Retina (tissue), 1 donor: ENCODE data around the gene ZNF688.
"Not testable (repeated sequence)": the region's sequence is repeated elsewhere in the genome, so short reads cannot be mapped to it uniquely, and the experiment has no call there.

ENCODE experiments used
- DNase-seq: peaks from one replicate; pipeline ENCODE4 v3.0.0-alpha.2; 2016

ZNF688 gene

GRCh38 chr16:30555315-30556124, 16.0 kb downstream of the ZNF688 start:
- no peak for DNase-seq

GRCh38 chr16:30554557-30555314, 16.8 kb downstream of the ZNF688 start:
- no peak for DNase-seq

GRCh38 chr16:30553393-30553899, 18.1 kb downstream of the ZNF688 start:
- DNase-seq: no peak

GRCh38 chr16:30552956-30553355, 18.6 kb downstream of the ZNF688 start:
- no peak for DNase-seq

GRCh38 chr16:30551781-30552180, 19.7 kb downstream of the ZNF688 start:
- DNase-seq: no peak

GRCh38 chr16:30548416-30549253, 22.9 kb downstream of the ZNF688 start:
- no peak for DNase-seq

- DNase-seq: no peak
Measured at GRCh38 chr16:30546115-30546514, 25.4 kb downstream of the ZNF688 start.

- DNase-seq: no peak
Measured at GRCh38 chr16:30543067-30543466, 28.4 kb downstream of the ZNF688 start.

GRCh38 chr16:30541502-30542329, 29.8 kb downstream of the ZNF688 start:
- DNase-seq: no peak

- not testable (repeated sequence) for DNase-seq
Measured at GRCh38 chr16:30540916-30541464, 30.5 kb downstream of the ZNF688 start.

GRCh38 chr16:30539986-30540526, 31.5 kb downstream of the ZNF688 start:
- DNase-seq: not testable (repeated sequence)

- DNase-seq: no peak
Measured at GRCh38 chr16:30539000-30539964, 32.2 kb downstream of the ZNF688 start.

GRCh38 chr16:30536391-30537024, 35.0 kb downstream of the ZNF688 start:
- not testable (repeated sequence) for DNase-seq

- peak; percentile 78 for DNase-seq
Measured at GRCh38 chr16:30535777-30536190, 35.7 kb downstream of the ZNF688 start.

- DNase-seq: no peak
Measured at GRCh38 chr16:30535106-30535776, 36.3 kb downstream of the ZNF688 start.

- peak; percentile 95 for DNase-seq
Measured at GRCh38 chr16:30534368-30535105, 37.0 kb downstream of the ZNF688 start, which contains the start of gene ZNF747. TSS of gene ZNF747 (minus strand) at chr16:30534858. CDS start at chr16:30534679, 179 bp downstream.

GRCh38 chr16:30533748-30534367, 37.7 kb downstream of the ZNF688 start:
- no peak for DNase-seq

- DNase-seq: no peak
Measured at GRCh38 chr16:30533146-30533522, 38.4 kb downstream of the ZNF688 start.
